ENCODE results near the gene PDZD2. TPM values are rescaled to one million over a fixed set of nuclear protein-coding genes. Genes with fewer than 3 reads are reported as not detected.

PDZD2 gene
- total and polyA plus RNA-seq, 2 experiments from 2014 or later = 8.3 to 16.9 TPM

- TF ChIP-seq EZH2phosphoT487 (IDR thresholded peaks at IDR 0.05; ENCODE audit: unreplicated experiment) = no peak
Observed at GRCh38 chr5:31890046-31890445, 251.1 kb downstream of the PDZD2 start (continued).

DNA sequence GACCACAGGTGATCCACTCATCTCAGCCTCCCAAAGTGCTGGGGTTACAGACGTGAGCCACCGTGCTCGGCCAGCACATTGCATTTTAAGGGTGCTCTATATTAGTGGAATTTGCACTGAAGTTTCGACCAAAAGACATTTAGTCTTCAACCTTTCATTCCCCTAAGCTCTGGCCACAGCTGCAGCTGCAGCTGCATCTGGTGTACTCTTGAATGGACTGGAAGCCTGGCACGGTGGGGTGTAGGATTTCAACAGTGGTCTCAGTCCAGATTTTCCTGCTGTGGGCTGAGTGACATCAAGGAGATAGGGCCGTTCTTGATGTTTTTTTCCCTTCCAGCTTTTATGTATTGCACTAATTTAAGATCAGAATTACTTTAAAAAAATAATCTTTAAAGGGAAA, 255.2 kb downstream of the PDZD2 start:
- Histone ChIP-seq H3K36me3 (ENCODE audit: insufficient read depth) (no peaks in the 10 kb centered on the region), H3K4me2 (no peak overlapping the region), H3K27ac (ENCODE audit: low read depth) (no peak overlapping the region), H2AFZ (no peak overlapping the region), H3F3A (replicated peaks; ENCODE audit: low read depth) (no peaks in the 10 kb centered on the region), H3K79me2 (replicated peaks; ENCODE audit: insufficient read depth) (peaks cover 6% of the 10 kb centered on the region), H3K4me3 (no peak overlapping the region), H3K9me2 (ENCODE audit: insufficient read depth) (no peaks in the 10 kb centered on the region), H3K27me3 (ENCODE audit: insufficient read depth) (no peaks in the 10 kb centered on the region), H4K20me1 (replicated peaks; ENCODE audit: insufficient read depth) (no peaks in the 10 kb centered on the region), H3K4me1 (ENCODE audit: insufficient read depth) (peaks cover 13% of the 10 kb centered on the region)
- Mint-ChIP-seq H3K27ac (no peak overlapping the region), H3K4me1 (peaks cover 25% of the 10 kb centered on the region; the same call in 2 of the 3 replicates), H3K27me3 (ENCODE audit: insufficient read depth, low read depth, poor library complexity) (no peaks in the 10 kb centered on the region), H3K36me3 (ENCODE audit: low read depth) (no peaks in the 10 kb centered on the region), H3K9me3 (no peaks in the 10 kb centered on the region), H3K4me3 (no peak overlapping the region)
- no peak for ATAC-seq
- DNase-seq (ENCODE audit: low spot score) = no peak
- TF ChIP-seq ZNF331 (CRISPR knock-in tag; IDR thresholded peaks at IDR 0.05; ENCODE audit: low read depth) (no peak), POLR2AphosphoS5 (IDR thresholded peaks at IDR 0.05; ENCODE audit: low read depth) (no peak), NANOG (IDR thresholded peaks at IDR 0.05; ENCODE audit: borderline replicate concordance) (no peak), CREB1 (CRISPR knock-in tag; IDR thresholded peaks at IDR 0.05; ENCODE audit: low read depth) (no peak), JUNB (IDR thresholded peaks at IDR 0.05; ENCODE audit: unreplicated experiment) (no peak), ZNF114 (CRISPR knock-in tag; IDR thresholded peaks at IDR 0.05) (no peak), EZH2phosphoT487 (IDR thresholded peaks at IDR 0.05; ENCODE audit: unreplicated experiment) (no peak), EZH2 (IDR thresholded peaks at IDR 0.05; ENCODE audit: low read depth, unreplicated experiment) (no peak), STAT1 (IDR thresholded peaks at IDR 0.05; ENCODE audit: unreplicated experiment) (no peak), REST (IDR thresholded peaks at IDR 0.05; ENCODE audit: unreplicated experiment) (no peak)
- TF ChIP-seq, protein P1, sequence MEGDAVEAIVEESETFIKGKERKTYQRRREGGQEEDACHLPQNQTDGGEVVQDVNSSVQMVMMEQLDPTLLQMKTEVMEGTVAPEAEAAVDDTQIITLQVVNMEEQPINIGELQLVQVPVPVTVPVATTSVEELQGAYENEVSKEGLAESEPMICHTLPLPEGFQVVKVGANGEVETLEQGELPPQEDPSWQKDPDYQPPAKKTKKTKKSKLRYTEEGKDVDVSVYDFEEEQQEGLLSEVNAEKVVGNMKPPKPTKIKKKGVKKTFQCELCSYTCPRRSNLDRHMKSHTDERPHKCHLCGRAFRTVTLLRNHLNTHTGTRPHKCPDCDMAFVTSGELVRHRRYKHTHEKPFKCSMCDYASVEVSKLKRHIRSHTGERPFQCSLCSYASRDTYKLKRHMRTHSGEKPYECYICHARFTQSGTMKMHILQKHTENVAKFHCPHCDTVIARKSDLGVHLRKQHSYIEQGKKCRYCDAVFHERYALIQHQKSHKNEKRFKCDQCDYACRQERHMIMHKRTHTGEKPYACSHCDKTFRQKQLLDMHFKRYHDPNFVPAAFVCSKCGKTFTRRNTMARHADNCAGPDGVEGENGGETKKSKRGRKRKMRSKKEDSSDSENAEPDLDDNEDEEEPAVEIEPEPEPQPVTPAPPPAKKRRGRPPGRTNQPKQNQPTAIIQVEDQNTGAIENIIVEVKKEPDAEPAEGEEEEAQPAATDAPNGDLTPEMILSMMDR (conservative IDR thresholded peaks at IDR 0.05; ENCODE audit: low read depth in 2 of 2) = no peak
- TF ChIP-seq, protein P2, sequence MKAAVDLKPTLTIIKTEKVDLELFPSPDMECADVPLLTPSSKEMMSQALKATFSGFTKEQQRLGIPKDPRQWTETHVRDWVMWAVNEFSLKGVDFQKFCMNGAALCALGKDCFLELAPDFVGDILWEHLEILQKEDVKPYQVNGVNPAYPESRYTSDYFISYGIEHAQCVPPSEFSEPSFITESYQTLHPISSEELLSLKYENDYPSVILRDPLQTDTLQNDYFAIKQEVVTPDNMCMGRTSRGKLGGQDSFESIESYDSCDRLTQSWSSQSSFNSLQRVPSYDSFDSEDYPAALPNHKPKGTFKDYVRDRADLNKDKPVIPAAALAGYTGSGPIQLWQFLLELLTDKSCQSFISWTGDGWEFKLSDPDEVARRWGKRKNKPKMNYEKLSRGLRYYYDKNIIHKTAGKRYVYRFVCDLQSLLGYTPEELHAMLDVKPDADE (IDR thresholded peaks at IDR 0.05) = no peak
- TF ChIP-seq, protein P3, sequence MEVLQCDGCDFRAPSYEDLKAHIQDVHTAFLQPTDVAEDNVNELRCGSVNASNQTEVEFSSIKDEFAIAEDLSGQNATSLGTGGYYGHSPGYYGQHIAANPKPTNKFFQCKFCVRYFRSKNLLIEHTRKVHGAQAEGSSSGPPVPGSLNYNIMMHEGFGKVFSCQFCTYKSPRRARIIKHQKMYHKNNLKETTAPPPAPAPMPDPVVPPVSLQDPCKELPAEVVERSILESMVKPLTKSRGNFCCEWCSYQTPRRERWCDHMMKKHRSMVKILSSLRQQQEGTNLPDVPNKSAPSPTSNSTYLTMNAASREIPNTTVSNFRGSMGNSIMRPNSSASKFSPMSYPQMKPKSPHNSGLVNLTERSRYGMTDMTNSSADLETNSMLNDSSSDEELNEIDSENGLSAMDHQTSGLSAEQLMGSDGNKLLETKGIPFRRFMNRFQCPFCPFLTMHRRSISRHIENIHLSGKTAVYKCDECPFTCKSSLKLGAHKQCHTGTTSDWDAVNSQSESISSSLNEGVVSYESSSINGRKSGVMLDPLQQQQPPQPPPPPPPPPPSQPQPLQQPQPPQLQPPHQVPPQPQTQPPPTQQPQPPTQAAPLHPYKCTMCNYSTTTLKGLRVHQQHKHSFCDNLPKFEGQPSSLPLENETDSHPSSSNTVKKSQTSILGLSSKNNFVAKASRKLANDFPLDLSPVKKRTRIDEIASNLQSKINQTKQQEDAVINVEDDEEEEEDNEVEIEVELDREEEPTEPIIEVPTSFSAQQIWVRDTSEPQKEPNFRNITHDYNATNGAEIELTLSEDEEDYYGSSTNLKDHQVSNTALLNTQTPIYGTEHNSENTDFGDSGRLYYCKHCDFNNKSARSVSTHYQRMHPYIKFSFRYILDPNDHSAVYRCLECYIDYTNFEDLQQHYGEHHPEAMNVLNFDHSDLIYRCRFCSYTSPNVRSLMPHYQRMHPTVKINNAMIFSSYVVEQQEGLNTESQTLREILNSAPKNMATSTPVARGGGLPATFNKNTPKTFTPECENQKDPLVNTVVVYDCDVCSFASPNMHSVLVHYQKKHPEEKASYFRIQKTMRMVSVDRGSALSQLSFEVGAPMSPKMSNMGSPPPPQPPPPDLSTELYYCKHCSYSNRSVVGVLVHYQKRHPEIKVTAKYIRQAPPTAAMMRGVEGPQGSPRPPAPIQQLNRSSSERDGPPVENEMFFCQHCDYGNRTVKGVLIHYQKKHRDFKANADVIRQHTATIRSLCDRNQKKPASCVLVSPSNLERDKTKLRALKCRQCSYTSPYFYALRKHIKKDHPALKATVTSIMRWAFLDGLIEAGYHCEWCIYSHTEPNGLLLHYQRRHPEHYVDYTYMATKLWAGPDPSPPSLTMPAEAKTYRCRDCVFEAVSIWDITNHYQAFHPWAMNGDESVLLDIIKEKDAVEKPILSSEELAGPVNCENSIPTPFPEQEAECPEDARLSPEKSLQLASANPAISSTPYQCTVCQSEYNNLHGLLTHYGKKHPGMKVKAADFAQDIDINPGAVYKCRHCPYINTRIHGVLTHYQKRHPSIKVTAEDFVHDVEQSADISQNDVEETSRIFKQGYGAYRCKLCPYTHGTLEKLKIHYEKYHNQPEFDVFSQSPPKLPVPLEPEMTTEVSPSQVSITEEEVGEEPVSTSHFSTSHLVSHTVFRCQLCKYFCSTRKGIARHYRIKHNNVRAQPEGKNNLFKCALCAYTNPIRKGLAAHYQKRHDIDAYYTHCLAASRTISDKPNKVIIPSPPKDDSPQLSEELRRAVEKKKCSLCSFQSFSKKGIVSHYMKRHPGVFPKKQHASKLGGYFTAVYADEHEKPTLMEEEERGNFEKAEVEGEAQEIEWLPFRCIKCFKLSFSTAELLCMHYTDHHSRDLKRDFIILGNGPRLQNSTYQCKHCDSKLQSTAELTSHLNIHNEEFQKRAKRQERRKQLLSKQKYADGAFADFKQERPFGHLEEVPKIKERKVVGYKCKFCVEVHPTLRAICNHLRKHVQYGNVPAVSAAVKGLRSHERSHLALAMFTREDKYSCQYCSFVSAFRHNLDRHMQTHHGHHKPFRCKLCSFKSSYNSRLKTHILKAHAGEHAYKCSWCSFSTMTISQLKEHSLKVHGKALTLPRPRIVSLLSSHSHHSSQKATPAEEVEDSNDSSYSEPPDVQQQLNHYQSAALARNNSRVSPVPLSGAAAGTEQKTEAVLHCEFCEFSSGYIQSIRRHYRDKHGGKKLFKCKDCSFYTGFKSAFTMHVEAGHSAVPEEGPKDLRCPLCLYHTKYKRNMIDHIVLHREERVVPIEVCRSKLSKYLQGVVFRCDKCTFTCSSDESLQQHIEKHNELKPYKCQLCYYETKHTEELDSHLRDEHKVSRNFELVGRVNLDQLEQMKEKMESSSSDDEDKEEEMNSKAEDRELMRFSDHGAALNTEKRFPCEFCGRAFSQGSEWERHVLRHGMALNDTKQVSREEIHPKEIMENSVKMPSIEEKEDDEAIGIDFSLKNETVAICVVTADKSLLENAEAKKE (CRISPR knock-in tag; IDR thresholded peaks at IDR 0.05) = no peak

Measured in GM23338 (cell line).